ENCODE data around the gene CORT.
"Not testable (repeated sequence)": the region's sequence is repeated elsewhere in the genome, so short reads cannot be mapped to it uniquely, and the experiment has no call there.

The CORT gene

GRCh38 chr1:10449751-10450150, at the start of gene CORT:
CORT (plus strand) TSS chr1:10450031; CDS start chr1:10450224, 193 bp downstream.
- DNase-seq (ENCODE audit: low read depth in 2 of 2, low spot score in 1 of 2) = no peak

DNA sequence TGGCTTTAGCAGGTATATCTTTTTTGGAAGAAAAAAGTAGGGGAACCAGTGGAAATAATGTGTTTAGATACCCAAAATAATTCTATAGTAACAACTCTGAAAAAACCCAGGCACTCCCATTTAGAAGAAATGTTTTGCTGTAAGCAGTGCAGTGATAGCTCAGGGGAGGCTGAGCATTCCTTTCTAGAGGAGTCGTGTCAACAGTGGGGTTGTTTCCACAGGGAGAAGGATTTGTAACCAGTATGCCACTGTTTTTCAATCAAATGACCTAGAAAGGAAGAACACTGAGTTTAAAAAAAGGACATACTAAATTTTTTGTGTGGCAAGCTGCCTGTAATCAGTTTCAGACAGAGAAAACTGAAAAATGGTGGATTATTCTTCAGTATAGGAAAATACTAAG, 48.5 kb upstream of the CORT start:
- no peak for DNase-seq (ENCODE audit: low read depth in 2 of 2, low spot score in 1 of 2)

GRCh38 chr1:10402729-10403274, 47.0 kb upstream of the CORT start:
- no peak for DNase-seq (ENCODE audit: low read depth in 2 of 2, low spot score in 1 of 2)

GRCh38 chr1:10407201-10407600, 42.6 kb upstream of the CORT start:
- DNase-seq (ENCODE audit: low read depth in 2 of 2, low spot score in 1 of 2) = no peak

- no peak for DNase-seq (ENCODE audit: low read depth in 2 of 2, low spot score in 1 of 2)
These were observed 34.5 kb upstream of the CORT start for GRCh38 chr1:10415211-10415930.

DNA sequence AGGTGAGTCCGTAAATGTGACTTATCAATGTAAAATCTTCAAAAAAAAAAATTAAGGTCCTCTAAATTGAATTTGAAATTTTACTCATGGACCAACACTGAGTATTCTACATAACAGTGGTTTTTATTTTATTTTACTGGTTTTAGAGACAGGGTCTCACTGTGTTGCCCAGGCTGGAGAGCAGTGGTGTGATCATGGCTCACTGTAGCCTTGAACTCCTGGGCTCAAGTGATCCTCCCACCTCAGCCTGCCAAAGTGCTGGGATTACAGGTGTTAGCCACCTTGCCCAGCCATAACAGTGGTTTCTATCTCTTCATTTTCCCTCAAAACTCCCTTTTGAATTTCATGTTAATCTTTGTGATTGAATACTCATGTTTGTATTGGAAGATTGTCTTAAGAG, 33.9 kb upstream of the CORT start:
- DNase-seq (ENCODE audit: low read depth in 2 of 2, low spot score in 1 of 2) = not testable (repeated sequence)

GRCh38 chr1:10418741-10419140, 31.1 kb upstream of the CORT start:
- DNase-seq (ENCODE audit: low read depth in 2 of 2, low spot score in 1 of 2) = not testable (repeated sequence)

GRCh38 chr1:10419351-10419750, 30.5 kb upstream of the CORT start:
- no peak for DNase-seq (ENCODE audit: low read depth in 2 of 2, low spot score in 1 of 2)

- DNase-seq (ENCODE audit: low read depth in 2 of 2, low spot score in 1 of 2) = no peak
These were observed 28.2 kb upstream of the CORT start for GRCh38 chr1:10421637-10422036.

DNA sequence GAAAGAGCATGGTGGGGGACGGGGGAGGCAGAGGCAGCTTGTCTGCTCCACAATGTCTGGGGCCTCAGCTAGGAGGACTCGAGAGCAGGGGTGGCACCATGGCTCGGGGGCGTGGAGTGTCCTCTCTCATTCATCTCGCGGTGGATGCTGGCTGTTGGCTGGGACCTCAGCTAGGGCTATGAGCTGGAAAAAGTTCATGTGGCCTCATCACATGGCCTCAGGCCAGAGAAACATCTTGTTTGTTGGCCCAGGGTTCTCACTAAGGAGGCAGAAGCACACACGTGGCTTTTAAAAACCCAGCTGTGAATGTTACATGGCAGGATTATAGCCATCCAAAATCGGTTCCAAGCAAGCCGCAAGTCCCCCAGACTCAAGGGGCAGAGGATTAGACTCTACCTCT, 25.8 kb upstream of the CORT start:
- DNase-seq (ENCODE audit: low read depth in 2 of 2, low spot score in 1 of 2) = no peak

DNA sequence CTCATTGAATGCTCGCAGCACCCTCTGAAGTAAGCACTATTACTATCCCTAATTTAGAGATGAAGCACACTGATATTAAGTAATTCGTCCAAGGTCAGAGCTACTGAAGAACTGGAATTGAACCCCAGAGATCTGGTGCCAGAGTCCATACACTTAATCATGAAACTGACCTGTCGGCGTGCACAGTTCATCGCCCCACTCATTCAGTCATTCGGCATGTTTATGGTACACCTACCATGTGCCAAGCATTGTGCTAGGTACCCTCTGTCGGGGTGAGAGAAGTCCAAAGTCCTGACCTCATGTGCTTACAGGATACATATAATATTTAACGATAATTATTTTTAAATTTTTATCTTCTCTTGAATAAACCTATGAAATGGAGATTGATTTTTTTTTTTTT, 25.2 kb upstream of the CORT start:
- no peak for DNase-seq (ENCODE audit: low read depth in 2 of 2, low spot score in 1 of 2)

GRCh38 chr1:10425826-10426534, 23.9 kb upstream of the CORT start:
- not testable (repeated sequence) for DNase-seq (ENCODE audit: low read depth in 2 of 2, low spot score in 1 of 2)

- not testable (repeated sequence) for DNase-seq (ENCODE audit: low read depth in 2 of 2, low spot score in 1 of 2)
These were observed 23.3 kb upstream of the CORT start for GRCh38 chr1:10426535-10426848.

- DNase-seq (ENCODE audit: low read depth in 2 of 2, low spot score in 1 of 2) = no peak
These were observed 20.8 kb upstream of the CORT start for GRCh38 chr1:10428984-10429383.

DNA sequence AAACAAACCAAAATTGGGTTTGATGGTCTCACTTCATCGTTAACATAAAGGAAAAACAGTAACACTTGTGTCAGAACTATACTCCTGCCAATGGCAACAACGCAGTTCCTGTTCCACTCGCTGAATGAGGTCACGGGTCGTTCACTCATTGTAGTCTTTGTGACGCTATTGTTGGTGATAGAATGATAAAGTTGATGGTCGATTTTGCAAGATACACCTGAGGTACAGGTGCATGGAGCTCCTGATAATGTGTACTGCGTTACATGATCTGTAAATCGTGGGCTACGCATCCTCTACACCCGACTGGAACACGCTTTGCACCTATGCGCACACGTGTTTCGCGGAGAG, 20.0 kb upstream of the CORT start:
- no peak for DNase-seq (ENCODE audit: low read depth in 2 of 2, low spot score in 1 of 2)

DNA sequence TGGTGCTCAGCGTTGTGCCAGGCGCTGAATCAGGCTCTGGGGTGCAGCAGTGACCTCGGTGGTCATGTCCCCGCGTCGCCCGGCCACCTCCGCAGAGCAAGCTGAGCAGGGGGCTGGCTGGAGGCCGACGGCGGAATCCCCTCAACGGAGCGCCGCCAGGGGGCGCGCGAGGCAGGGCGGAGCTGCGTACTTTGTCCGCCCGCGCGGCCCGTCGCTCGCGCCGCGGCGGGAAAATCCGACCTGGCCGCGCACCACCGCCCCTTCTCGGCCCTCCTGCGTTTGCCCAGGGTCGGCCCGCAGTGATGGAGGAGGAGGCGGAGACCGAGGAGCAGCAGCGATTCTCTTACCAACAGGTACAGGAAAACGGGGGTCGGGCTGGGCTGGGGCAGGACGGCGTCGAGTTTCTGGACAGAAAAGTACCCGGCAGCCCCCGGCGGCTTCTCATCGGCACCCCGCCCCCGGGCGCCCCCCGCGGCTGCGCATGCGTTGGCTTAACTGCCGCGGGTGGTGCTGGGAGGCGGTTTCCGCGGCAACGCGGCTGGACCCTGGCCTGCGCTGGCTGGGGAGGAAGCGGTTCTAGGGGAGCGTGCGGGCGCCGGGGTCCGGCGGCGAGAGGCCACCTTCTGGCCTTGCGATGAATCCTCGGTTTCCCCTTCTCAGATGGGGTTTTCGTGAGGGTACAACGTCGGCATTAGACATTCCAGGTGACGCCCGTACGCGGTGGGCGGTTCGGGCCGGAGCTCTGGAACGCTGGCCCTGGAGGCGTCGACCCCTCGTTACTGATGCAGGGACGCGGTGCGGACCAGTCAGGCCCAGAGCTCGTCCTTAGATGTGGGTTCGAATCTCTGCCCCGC, 19.4 kb upstream of the CORT start, which contains the start of gene CENPS:
CENPS (plus strand) TSS at position 218 of the 854 bp plus-strand sequence; CDS start at position 303, 85 bp downstream.
- peak; percentile 83 to 84 for DNase-seq (ENCODE audit: low read depth in 2 of 2, low spot score in 1 of 2)

DNA sequence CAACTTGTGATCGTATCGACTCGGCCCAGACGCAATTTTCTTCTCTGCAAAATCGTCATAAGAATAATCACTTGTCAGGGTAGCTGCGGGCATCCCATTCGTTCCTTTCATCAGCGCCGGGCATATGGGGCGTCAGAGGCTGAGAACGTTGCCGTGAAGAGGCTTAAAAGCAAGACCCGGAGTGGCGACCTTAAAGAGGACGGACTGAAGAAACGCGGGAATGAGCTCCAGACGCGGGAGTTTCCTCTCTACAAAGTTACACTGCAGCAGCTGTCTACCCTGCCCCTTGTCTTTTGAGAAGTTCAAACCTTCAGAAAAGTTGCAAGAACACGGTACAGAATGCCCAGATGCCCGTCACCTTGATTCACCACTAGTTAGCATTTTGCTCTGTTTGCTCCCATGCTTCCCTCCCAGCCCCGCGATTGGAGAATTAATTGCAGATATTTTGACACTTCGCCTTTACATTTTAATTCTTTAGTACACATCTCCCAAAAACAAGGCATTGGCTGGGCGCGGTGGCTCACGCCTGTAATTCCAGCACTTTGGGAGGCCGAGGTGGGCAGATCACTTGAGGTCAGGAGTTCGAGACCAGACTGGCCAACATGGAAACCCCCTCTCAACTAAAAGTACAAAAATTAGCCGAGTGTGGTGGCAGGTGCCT, 18.6 kb upstream of the CORT start:
- DNase-seq (ENCODE audit: low read depth in 2 of 2, low spot score in 1 of 2) = no peak

DNA sequence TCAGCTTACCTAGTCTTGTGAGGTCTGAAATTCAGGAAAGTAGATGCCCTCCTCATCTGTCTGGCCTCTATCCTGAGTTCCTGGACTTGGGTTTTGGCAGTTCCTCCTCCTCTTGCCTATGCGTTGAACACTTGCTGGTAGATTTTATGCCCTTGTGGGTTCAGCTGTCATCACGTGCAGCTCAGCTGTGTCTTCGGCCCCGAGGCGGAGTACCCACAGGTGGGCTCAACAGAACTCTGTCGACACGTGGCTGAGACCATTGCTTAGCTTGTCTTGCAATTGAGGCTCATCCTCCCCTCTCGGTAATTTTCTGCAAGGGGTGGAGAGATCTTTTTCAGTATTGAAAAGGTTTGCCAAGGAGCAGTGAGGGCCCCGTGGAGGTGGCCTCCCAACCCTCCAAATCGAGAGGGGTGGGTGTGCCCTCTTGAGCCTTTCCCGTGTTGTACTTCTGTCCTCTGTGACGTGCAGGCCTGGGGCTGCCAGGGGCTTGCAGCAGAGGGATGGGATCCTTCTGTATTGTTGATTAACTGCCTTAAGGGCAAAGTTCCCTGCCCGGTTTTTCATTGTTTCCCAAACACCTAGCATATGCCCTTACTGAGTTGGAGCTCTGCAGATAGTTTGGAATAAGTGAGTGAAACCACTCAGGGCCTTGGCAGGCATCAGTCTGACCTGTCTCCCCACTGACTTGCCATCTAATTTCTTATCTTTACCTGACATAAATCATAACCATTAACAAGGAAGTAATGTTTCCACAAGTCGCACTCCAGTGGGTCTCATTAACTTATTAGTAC, 16.7 kb upstream of the CORT start:
- no peak for DNase-seq (ENCODE audit: low read depth in 2 of 2, low spot score in 1 of 2)

GRCh38 chr1:10433790-10434189, 16.0 kb upstream of the CORT start:
- DNase-seq (ENCODE audit: low read depth in 2 of 2, low spot score in 1 of 2) = no peak

GRCh38 chr1:10434590-10434989, 15.2 kb upstream of the CORT start:
- DNase-seq (ENCODE audit: low read depth in 2 of 2, low spot score in 1 of 2) = no peak
